ENCODE results near the gene PGM1. TPM values are rescaled to one million over a fixed set of nuclear protein-coding genes. Genes with fewer than 3 reads are reported as not detected.

PGM1 gene
- total RNA-seq, 1 experiment from 2014 or later = 54.6 TPM

DNA sequence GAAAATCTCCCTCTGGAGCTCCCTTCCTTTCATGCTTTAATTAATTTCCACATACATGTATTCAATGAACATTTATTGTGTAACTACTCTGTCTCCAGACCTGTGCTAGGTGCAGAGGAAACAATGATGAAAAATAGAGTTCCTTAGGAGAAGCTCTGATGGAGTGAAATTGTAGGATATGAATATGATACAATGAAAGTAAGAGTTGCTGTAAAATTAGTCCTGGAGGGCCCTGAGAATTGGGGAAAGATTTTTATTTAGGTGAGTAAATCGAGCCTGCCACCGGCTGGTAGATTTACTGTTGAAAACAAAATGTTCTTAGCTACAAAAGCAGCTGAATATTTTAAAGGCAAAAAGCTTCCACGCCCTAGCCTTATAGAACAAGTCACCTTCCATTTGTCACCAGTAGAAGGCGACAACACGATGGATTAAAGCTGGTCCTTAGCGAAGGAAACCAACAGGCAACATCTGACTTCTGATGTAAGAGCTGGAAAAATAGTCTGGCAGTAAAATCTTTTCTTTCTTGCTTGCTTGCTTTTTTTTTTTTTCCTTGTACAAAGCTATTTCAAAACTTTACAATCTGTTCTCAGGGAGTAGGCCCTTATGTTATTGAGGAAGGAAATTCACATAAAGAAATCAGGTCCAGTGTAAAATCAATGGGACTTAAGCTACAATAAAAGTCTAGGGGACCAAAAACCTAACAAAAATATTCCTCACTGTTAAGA lies 98.7 kb downstream of the PGM1 start:
- CTCF ChIA-PET = interaction anchor here (0.6 to 2.9 kb wide), 44 partner anchors 8 to 850 kb away, joined by 3 to 104 read pairs (median 5); partner anchors contain the start of gene ROR1
- DNase-seq (ENCODE audit: low read depth, low spot score) (peak; percentile 78), ATAC-seq (peak; percentile 95)
- no peaks in the 10 kb centered on the region for H3K27me3 ChIP-seq (ENCODE audit: insufficient read depth, low read length)
- RAD21 ChIA-PET (ENCODE audit: low non-redundant PET in 1 of 2, low total read pairs in 2 of 2, uncharacterized antibody in 2 of 2, unreplicated experiment in 2 of 2) = interaction anchor here (0.7 to 2.0 kb wide), 22 partner anchors 12 to 555 kb away, joined by 3 to 14 read pairs (median 4); no protein-coding TSS in a partner anchor
- no peak overlapping the region for H3K4me3 ChIP-seq (replicated peaks in 1 of 2; ENCODE audit: low read depth in 1 of 2, low read length in 2 of 2)
- peak; percentile 92 for TF ChIP-seq RAD21 (IDR thresholded peaks at IDR 0.05; ENCODE audit: low read depth)
- TF ChIP-seq CBX3 (IDR thresholded peaks at IDR 0.05; ENCODE audit: low read depth) = peak; percentile 79
- TF ChIP-seq MAX (IDR thresholded peaks at IDR 0.05) = peak; percentile 38; the same call in 1 of the 2 replicates
- peak; percentile 80 to 84 (median 82) for TF ChIP-seq CTCF (IDR thresholded peaks at IDR 0.05 in 2 of 3, conservative IDR thresholded peaks at IDR 0.05 in 1 of 3; ENCODE audit: borderline replicate concordance in 1 of 3, insufficient read depth in 1 of 3, low read depth in 2 of 3, low read length in 2 of 3)
- TF ChIP-seq ZNF274 (IDR thresholded peaks at IDR 0.05; ENCODE audit: low read depth, low read length) = no peak
- TF ChIP-seq SIN3A (IDR thresholded peaks at IDR 0.05; ENCODE audit: low read depth) = no peak
- TF ChIP-seq SRF (IDR thresholded peaks at IDR 0.05; ENCODE audit: low read depth) = 0 out of 2 replicates have a peak, but pooled peaks have one; percentile 50
- TF ChIP-seq CEBPB (IDR thresholded peaks at IDR 0.05; ENCODE audit: low read depth) = peak; percentile 76
- TF ChIP-seq, protein P1, sequence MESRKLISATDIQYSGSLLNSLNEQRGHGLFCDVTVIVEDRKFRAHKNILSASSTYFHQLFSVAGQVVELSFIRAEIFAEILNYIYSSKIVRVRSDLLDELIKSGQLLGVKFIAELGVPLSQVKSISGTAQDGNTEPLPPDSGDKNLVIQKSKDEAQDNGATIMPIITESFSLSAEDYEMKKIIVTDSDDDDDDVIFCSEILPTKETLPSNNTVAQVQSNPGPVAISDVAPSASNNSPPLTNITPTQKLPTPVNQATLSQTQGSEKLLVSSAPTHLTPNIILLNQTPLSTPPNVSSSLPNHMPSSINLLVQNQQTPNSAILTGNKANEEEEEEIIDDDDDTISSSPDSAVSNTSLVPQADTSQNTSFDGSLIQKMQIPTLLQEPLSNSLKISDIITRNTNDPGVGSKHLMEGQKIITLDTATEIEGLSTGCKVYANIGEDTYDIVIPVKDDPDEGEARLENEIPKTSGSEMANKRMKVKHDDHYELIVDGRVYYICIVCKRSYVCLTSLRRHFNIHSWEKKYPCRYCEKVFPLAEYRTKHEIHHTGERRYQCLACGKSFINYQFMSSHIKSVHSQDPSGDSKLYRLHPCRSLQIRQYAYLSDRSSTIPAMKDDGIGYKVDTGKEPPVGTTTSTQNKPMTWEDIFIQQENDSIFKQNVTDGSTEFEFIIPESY (IDR thresholded peaks at IDR 0.05; ENCODE audit: extremely low read depth, insufficient replicate concordance, low read length) = no peak
- intact Hi-C loops (cut with micrococcal nuclease) = loop anchor here (1.0 to 5.0 kb wide), 3 partner anchors 225 to 551 kb away; no protein-coding TSS in a partner anchor
- POLR2A ChIA-PET = interaction anchor here (0.7 to 2.2 kb wide), 5 partner anchors 8 to 445 kb away, joined by 3 to 12 read pairs (median 3); no protein-coding TSS in a partner anchor
- no peaks in the 10 kb centered on the region for H3K9me3 ChIP-seq (ENCODE audit: control insufficient read depth in 1 of 2, insufficient read depth in 1 of 2, low read depth in 1 of 2, low read length in 2 of 2)
- H3K9me2 ChIP-seq (ENCODE audit: insufficient read depth) = no peaks in the 10 kb centered on the region
- peaks cover 0 to 6% of the 10 kb centered on the region in 2 experiments; a peak in 1 of 4 replicates for H3K4me1 ChIP-seq (ENCODE audit: control insufficient read depth in 1 of 2, insufficient read depth in 2 of 2, low read length in 2 of 2)
- BruUV-seq (replicated peaks) = no TSS peak
- H3K27ac ChIP-seq (ENCODE audit: low read depth, low read length) = no peak overlapping the region
- H3K36me3 ChIP-seq (ENCODE audit: control insufficient read depth in 1 of 2, insufficient read depth in 2 of 2, low read length in 2 of 2) = no peaks in the 10 kb centered on the region
- no peak overlapping the region for H3K4me2 ChIP-seq (ENCODE audit: low read length)
- peak overlapping the region; percentile 75 for H2AFZ ChIP-seq (ENCODE audit: low read depth, low read length, poor library complexity, severe bottlenecking)
- no peaks in the 10 kb centered on the region for H3K79me2 ChIP-seq (ENCODE audit: insufficient read depth, low read length)
- no peaks in the 10 kb centered on the region for H4K20me1 ChIP-seq (ENCODE audit: insufficient read depth)
- H3K9ac ChIP-seq (ENCODE audit: low read length) = no peak overlapping the region

Data from HCT116 (cell line).